ENCODE data around the gene SGTA.

The SGTA gene

DNA sequence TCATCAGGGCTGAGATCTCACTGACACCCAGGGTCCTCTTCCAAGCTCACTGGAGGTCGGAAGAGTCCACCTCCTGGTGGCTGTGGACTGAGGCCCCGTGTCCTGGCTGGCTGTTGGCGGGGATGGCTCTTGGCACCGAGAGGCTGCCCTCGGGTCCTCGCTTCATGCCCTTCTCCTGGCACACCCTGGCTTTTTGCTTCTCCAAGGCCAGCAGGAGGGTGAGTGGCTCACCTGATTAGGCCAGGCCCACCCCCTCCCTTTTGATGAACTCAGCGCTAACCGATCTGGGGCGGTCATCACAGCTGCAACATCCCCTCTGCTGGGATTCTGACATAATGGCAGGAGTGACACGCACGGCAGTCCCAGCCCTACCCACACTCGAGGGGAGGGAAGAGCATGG, 47.7 kb downstream of the SGTA start:
- Histone ChIP-seq H3K4me2 (ENCODE audit: low read length) (no peak overlapping the region), H2AFZ (ENCODE audit: low read depth, low read length) (no peak overlapping the region), H3K36me3 (replicated peaks; ENCODE audit: low read depth, low read length) (peaks cover 25% of the 10 kb centered on the region), H3K4me1 (ENCODE audit: low read length) (no peaks in the 10 kb centered on the region), H4K20me1 (ENCODE audit: insufficient read depth, low read length) (no peaks in the 10 kb centered on the region; the same call in 1 of the 2 replicates), H3K9ac (ENCODE audit: low read length) (no peak overlapping the region), H3K27me3 (ENCODE audit: low read depth, low read length) (no peaks in the 10 kb centered on the region), H3K9me3 (ENCODE audit: insufficient read depth, low read length) (peaks cover 5% of the 10 kb centered on the region), H3K79me2 (ENCODE audit: low read length) (peaks cover 22% of the 10 kb centered on the region), H3K4me3 (ENCODE audit: low read length) (no peak overlapping the region), H3K27ac (ENCODE audit: low read length) (no peak overlapping the region)
- TF ChIP-seq, protein P1, sequence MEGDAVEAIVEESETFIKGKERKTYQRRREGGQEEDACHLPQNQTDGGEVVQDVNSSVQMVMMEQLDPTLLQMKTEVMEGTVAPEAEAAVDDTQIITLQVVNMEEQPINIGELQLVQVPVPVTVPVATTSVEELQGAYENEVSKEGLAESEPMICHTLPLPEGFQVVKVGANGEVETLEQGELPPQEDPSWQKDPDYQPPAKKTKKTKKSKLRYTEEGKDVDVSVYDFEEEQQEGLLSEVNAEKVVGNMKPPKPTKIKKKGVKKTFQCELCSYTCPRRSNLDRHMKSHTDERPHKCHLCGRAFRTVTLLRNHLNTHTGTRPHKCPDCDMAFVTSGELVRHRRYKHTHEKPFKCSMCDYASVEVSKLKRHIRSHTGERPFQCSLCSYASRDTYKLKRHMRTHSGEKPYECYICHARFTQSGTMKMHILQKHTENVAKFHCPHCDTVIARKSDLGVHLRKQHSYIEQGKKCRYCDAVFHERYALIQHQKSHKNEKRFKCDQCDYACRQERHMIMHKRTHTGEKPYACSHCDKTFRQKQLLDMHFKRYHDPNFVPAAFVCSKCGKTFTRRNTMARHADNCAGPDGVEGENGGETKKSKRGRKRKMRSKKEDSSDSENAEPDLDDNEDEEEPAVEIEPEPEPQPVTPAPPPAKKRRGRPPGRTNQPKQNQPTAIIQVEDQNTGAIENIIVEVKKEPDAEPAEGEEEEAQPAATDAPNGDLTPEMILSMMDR (IDR thresholded peaks at IDR 0.05; ENCODE audit: low read depth, low read length), result no peak
- no peak for TF ChIP-seq EZH2phosphoT487 (IDR thresholded peaks at IDR 0.05; ENCODE audit: low read depth)

DNA sequence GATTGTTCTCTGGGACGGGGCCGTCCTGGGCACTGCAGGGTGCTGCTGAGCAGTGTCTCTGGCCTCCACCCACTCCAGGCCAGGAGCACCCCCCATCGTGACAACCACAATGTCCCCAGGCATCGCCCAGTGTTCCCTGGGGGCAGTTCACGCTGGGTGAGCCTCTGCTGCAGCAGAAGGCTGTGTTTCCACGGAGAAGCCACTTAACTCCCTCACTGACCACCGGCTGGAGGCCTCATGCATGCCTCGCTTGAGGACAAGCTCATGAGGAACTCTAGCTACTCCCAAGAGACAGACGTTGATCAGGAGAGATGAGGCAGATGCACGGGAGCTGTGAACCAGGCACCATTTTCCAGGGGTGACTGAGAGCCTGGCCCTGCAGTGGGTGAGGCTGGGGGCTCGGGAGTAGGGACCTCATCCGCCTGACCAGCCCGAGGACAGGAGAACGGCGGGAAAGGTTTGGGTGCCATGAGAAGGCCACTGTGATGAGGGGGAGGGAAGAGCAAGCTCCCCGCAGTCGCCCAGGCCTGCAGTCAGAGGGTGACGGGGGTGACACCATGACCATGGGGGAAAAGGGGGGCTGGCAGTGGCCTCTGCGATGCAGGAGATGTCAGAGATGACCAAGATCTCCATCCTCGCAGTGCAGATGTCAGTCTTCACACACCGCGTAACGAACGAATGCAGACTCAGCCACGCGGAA, 48.3 kb downstream of the SGTA start:
- Histone ChIP-seq H3K27me3 (ENCODE audit: low read depth, low read length) (no peaks in the 10 kb centered on the region), H4K20me1 (ENCODE audit: insufficient read depth, low read length) (no peaks in the 10 kb centered on the region; the same call in 1 of the 2 replicates), H3K4me1 (ENCODE audit: low read length) (no peaks in the 10 kb centered on the region), H2AFZ (ENCODE audit: low read depth, low read length) (no peak overlapping the region), H3K9ac (ENCODE audit: low read length) (no peak overlapping the region), H3K36me3 (replicated peaks; ENCODE audit: low read depth, low read length) (peaks cover 25% of the 10 kb centered on the region), H3K27ac (ENCODE audit: low read length) (no peak overlapping the region), H3K9me3 (ENCODE audit: insufficient read depth, low read length) (peaks cover 5% of the 10 kb centered on the region), H3K79me2 (ENCODE audit: low read length) (peaks cover 22% of the 10 kb centered on the region), H3K4me3 (ENCODE audit: low read length) (no peak overlapping the region), H3K4me2 (ENCODE audit: low read length) (no peak overlapping the region)
- no peak for TF ChIP-seq EZH2phosphoT487 (IDR thresholded peaks at IDR 0.05; ENCODE audit: low read depth)
- TF ChIP-seq, protein P1 (IDR thresholded peaks at IDR 0.05; ENCODE audit: low read depth, low read length), result no peak

DNA sequence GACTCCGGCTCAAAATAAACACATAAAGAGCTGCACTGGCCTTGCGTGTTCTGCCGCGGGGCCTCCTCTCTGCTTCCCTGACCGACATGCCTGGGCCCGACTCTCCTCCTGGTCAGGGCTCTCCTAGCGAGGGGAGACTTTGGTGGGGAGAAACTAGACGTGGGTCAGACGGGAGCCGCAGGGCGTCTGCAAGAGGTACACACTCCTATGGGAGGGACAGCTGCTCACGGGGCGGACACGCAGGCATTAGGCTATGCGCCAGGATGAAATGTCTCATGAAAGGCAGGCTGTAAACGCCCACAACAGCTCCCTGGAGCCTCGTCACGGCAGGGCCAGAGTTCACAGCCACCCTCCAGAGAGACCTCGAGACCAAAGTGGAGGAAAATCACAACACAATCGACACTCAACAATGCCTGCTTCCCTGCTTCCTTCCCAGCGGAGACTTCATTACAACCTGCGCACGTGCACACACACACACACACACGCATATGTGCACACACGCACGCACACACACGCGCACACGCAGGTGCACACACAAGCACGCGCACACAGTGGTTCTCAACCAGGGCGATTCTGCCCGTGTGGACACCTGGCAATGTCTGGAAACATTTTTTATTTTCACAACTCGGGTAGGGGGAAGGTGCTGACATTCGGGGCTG, 49.0 kb downstream of the SGTA start:
- H3K27me3 ChIP-seq (ENCODE audit: low read depth, low read length), result no peaks in the 10 kb centered on the region
- H4K20me1 ChIP-seq (ENCODE audit: insufficient read depth, low read length), result no peaks in the 10 kb centered on the region; the same call in 1 of the 2 replicates
- peaks cover 25% of the 10 kb centered on the region for H3K36me3 ChIP-seq (replicated peaks; ENCODE audit: low read depth, low read length)
- no peak overlapping the region for H3K4me2 ChIP-seq (ENCODE audit: low read length)
- no peaks in the 10 kb centered on the region for H3K4me1 ChIP-seq (ENCODE audit: low read length)
- H3K9me3 ChIP-seq (ENCODE audit: insufficient read depth, low read length), result peaks cover 5% of the 10 kb centered on the region
- H3K9ac ChIP-seq (ENCODE audit: low read length), result no peak overlapping the region
- H3K4me3 ChIP-seq (ENCODE audit: low read length), result no peak overlapping the region
- H3K79me2 ChIP-seq (ENCODE audit: low read length), result peaks cover 16% of the 10 kb centered on the region
- no peak overlapping the region for H3K27ac ChIP-seq (ENCODE audit: low read length)
- no peak overlapping the region for H2AFZ ChIP-seq (ENCODE audit: low read depth, low read length)
- TF ChIP-seq, protein P1 (IDR thresholded peaks at IDR 0.05; ENCODE audit: low read depth, low read length), result no peak
- no peak for TF ChIP-seq EZH2phosphoT487 (IDR thresholded peaks at IDR 0.05; ENCODE audit: low read depth)

DNA sequence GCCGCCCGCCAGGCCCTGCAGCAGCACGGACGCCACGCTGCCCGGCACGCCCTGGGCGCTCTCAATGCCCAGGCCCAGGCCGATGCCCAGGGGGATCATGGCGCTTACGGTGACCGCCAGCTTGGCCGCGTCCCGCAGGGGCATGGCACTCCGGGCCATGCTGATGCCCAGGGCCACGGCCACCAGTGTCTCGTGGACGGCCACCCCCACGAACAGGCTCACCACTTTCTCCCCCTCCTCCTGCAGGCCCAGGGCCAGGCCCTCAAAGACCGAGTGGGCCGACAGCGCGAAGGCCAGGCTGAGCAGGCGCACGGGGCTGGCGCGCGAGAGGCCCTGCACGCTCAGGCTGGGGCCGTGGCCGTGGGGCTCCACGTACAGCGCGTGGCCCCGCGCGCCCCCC, 50.2 kb downstream of the SGTA start:
- no peaks in the 10 kb centered on the region for H3K27me3 ChIP-seq (ENCODE audit: low read depth, low read length)
- peaks cover 25% of the 10 kb centered on the region for H3K36me3 ChIP-seq (replicated peaks; ENCODE audit: low read depth, low read length)
- no peaks in the 10 kb centered on the region for H3K4me1 ChIP-seq (ENCODE audit: low read length)
- peaks cover 9% of the 10 kb centered on the region; the same call in 1 of the 2 replicates for H3K79me2 ChIP-seq (ENCODE audit: low read length)
- H3K4me2 ChIP-seq (ENCODE audit: low read length), result no peak overlapping the region
- peaks cover 5% of the 10 kb centered on the region for H3K9me3 ChIP-seq (ENCODE audit: insufficient read depth, low read length)
- no peak overlapping the region for H2AFZ ChIP-seq (ENCODE audit: low read depth, low read length)
- H3K9ac ChIP-seq (ENCODE audit: low read length), result no peak overlapping the region
- H3K27ac ChIP-seq (ENCODE audit: low read length), result no peak overlapping the region
- H4K20me1 ChIP-seq (ENCODE audit: insufficient read depth, low read length), result no peaks in the 10 kb centered on the region; the same call in 1 of the 2 replicates
- no peak overlapping the region for H3K4me3 ChIP-seq (ENCODE audit: low read length)
- no peak for TF ChIP-seq EZH2phosphoT487 (IDR thresholded peaks at IDR 0.05; ENCODE audit: low read depth)
- TF ChIP-seq, protein P1 (IDR thresholded peaks at IDR 0.05; ENCODE audit: low read depth, low read length), result no peak
